Measurements from ENCODE around the gene PTPRM.

GRCh38 chr18:7824970-7825369 lies 257.9 kb downstream of the PTPRM start:
- TF ChIP-seq CTCF (IDR thresholded peaks at IDR 0.05; ENCODE audit: borderline replicate concordance, extremely low read depth, low read length, poor library complexity, severe bottlenecking) (no peak), EZH2 (IDR thresholded peaks at IDR 0.05; ENCODE audit: borderline replicate concordance, low read depth, low read length, severe bottlenecking) (no peak)

All from DND-41 (cell line).